HG02943 (cell line): ENCODE measurements around the gene SOSTDC1.

Source experiments
- ATAC-seq: cut with Tn5 transposase; IDR thresholded peaks from one replicate; pipeline ENCODE4 v1.9.1; 2021; ENCODE audit warnings: mild to moderate bottlenecking, low read depth, moderate library complexity; ENCODE audit not compliant: unreplicated experiment

The SOSTDC1 gene

GRCh38 chr7:16420649-16421332 is 44.7 kb downstream of the SOSTDC1 start:
- ATAC-seq, result peak; percentile 92

- ATAC-seq, result no peak
Measured at GRCh38 chr7:16420329-16420648, 45.2 kb downstream of the SOSTDC1 start.

- no peak for ATAC-seq
Measured at GRCh38 chr7:16419859-16420258, 45.7 kb downstream of the SOSTDC1 start.

DNA sequence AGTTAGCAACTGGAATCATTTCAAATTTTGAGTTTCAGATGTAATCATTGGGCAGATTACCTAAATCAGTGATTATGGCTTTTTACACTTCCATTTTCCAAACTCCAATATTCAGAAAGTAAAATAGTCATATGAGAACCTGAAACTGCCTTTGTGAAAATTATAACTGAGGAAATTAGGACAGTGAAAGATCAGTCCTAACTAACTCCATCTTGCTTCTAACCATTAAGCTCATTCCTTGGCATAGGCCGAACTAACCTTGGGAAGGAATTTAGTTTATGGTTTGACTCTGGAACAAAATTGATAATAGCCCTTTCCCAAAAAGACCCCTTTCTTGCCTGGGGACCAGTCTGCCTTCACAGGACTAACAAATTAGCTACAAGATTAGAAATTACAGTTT is 46.4 kb downstream of the SOSTDC1 start:
- no peak for ATAC-seq

- ATAC-seq, result no peak
Measured at GRCh38 chr7:16417906-16418305, 47.6 kb downstream of the SOSTDC1 start.

- ATAC-seq, result no peak
Measured at GRCh38 chr7:16416289-16417282, 49.0 kb downstream of the SOSTDC1 start.

GRCh38 chr7:16412274-16413254 is 53.0 kb downstream of the SOSTDC1 start:
- no peak for ATAC-seq
